Activated CD4-positive, alpha-beta memory T cell treated with anti-CD3 and anti-CD28 coated beads, Interleukin-2, amount 10 ng/mL, durations not matched to agents 7 days and 5 days (primary cell): Measurements from ENCODE around the gene MLKL. TPM values are rescaled to one million over a fixed set of nuclear protein-coding genes. Genes with fewer than 3 reads are reported as not detected.

Experiments used
- CTCF ChIA-PET: fragments of 350-600 bp; sonication (Branson Sonifier 250); formaldehyde crosslinking; loops from one replicate; lab custom pipeline; 2021; ENCODE audit warnings: antibody characterized with exemption, inconsistent platforms; lab: Charles Lee
- POLR2A ChIA-PET: fragments of 350-600 bp; sonication (Branson Sonifier 250); formaldehyde crosslinking; loops from one replicate; lab custom pipeline; 2021; ENCODE audit warnings: antibody characterized with exemption; lab: Charles Lee
- DNase-seq: peaks from one replicate; pipeline ENCODE4 v3.0.0-alpha.2; 2020
- H3K27ac Mint-ChIP-seq: one replicate; pipeline ENCODE4 v1.8.0; 2021; ENCODE audit warnings: mild to moderate bottlenecking, mixed read lengths
- H3K27me3 Mint-ChIP-seq: one replicate; pipeline ENCODE4 v1.8.0; 2021; ENCODE audit warnings: mixed read lengths
- H3K36me3 Mint-ChIP-seq: one replicate; pipeline ENCODE4 v1.8.0; 2021; ENCODE audit warnings: low read depth, mixed read lengths
- H3K4me1 Mint-ChIP-seq: one replicate; pipeline ENCODE4 v1.8.0; 2021; ENCODE audit warnings: mixed read lengths
- H3K4me3 Mint-ChIP-seq: one replicate; pipeline ENCODE4 v1.8.0; 2021; ENCODE audit warnings: mild to moderate bottlenecking, mixed read lengths
- H3K9me3 Mint-ChIP-seq: one replicate; pipeline ENCODE4 v1.8.0; 2021; ENCODE audit warnings: mixed read lengths
- total RNA-seq, 2 experiments: library from RNA; stranded (reverse); gene quantifications; one replicate each; pipeline ENCODE4 v1.2.3, GENCODE V29; 2021

Gene MLKL
- total RNA-seq: 10 to 100 TPM; 42.8 to 45.2 TPM

DNA sequence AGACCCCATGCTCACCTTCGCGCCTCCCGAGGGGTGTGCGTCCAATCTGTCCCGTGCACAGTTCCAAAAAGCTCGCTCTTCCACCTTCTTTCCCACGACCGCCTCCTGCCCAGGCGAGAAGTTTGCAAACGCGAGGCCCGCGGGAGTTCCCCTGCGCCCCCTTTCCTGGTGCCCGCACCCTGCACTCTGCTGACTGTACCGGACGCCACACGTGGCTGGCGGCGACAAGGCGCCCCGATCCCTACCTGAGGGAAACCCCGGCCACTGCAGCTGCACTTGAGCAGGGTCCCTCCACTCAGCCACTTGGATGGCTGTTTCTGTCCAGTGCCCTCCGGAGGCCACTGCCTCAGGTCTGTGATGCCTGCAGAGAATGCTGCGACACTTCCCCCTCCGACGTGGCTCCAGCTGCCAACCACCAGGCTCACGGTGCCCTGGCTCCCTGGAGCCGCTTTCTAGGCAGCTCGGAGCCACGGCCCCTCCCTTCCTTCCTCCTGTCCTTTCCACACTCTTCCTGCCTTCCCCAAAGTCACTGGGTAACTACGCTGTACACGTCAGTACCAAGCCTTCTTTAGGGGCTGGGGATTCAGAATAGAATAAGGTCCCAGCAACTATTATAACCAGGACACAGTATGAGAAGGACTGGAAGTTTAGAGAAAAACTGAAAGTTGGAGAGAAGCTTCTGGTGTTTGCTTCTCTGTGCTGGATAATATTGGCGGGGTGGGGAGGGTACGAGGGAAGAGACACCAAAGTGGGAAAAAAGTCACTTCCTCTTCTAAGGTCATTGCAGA is at the start of gene MLKL:
Gene MLKL, minus strand, starts transcription at position 425 of the 788 bp plus-strand sequence. CDS start 5,105 bp downstream, outside the sequence.
- Mint-ChIP-seq H3K27me3 (no peaks in the 10 kb centered on the region), H3K4me3 (peak within 1 kb of the TSS; percentile 96), H3K9me3 (no peaks in the 10 kb centered on the region), H3K4me1 (peaks cover 56% of the 10 kb centered on the region), H3K27ac (peak within 1 kb of the TSS; percentile 97), H3K36me3 (peaks cover 30% of the 10 kb centered on the region)
- ChIA-PET CTCF (interaction anchor here (0.8 to 7.2 kb wide), 8 partner anchors 10 to 410 kb away, joined by 3 to 25 read pairs (median 9); partner anchors contain the start of gene RFWD3), POLR2A (interaction anchor here (0.6 to 8.6 kb wide), 22 partner anchors 9 to 947 kb away, joined by 3 to 186 read pairs (median 4); partner anchors contain the start of genes FA2H, GLG1, KARS1 and PSMD7)
- peak; percentile 68 for DNase-seq

- CTCF ChIA-PET: no interaction called here
- H3K27ac Mint-ChIP-seq: no peak overlapping the region
- H3K9me3 Mint-ChIP-seq: no peaks in the 10 kb centered on the region
- peaks cover 3% of the 10 kb centered on the region for H3K27me3 Mint-ChIP-seq
- no peaks in the 10 kb centered on the region for H3K36me3 Mint-ChIP-seq
- POLR2A ChIA-PET: no interaction called here
- no peak overlapping the region for H3K4me3 Mint-ChIP-seq
- H3K4me1 Mint-ChIP-seq: no peaks in the 10 kb centered on the region
- DNase-seq: no peak
Observed at GRCh38 chr16:74749291-74750055, 48.8 kb upstream of the MLKL start.

- CTCF ChIA-PET: interaction anchor here (0.5 kb wide), 1 partner anchor 44 kb away, joined by 3 read pairs; no protein-coding TSS in a partner anchor
Observed at GRCh38 chr16:74748616-74749026, 48.0 kb upstream of the MLKL start.

DNA sequence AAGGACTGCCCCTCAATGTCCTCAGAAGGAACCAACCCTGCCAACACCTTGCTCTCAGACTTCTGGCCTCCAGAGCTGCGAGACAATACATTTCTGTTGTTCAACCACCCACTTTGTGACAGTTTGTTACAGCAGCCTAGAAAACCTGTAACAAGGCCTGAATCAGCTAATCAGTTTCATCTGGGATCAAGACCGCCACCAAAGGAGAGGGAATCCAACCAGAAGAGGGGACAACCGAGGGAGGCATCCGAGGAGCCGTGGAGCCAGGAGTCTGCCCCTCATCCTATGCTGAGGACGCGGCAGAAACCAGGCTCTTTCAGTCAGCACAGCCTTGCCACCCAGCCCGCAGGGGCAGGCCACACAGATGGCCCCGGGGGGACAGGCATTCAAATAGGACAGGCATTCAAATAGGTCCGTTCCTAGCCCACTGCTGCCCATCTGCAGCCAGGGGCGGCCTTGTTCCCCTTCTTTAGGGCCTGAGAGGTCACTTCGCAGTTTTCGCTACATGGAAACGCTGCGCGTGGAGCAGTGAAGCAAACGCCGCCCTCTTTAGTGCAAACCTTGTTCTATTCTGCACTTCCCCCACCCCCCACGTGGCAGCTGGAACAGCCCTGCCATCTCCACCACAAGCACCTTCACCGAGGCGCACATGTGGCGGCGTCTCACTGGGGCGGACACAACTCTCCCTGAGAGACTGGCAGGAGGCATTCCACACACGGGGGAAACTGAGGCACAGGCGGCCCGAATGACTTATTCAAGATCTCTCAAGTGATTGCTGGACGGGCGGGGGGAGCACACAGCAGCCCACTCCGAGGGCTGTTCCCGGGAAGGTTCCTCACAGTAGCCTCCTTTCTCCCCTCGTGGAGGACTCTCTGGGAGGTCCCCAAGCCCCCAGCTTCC is 47.3 kb upstream of the MLKL start:
- no peak for DNase-seq
- Mint-ChIP-seq H3K9me3 (no peaks in the 10 kb centered on the region), H3K4me1 (no peaks in the 10 kb centered on the region), H3K36me3 (no peaks in the 10 kb centered on the region), H3K27me3 (peaks cover 3% of the 10 kb centered on the region), H3K4me3 (no peak overlapping the region), H3K27ac (no peak overlapping the region)
- POLR2A ChIA-PET: no interaction called here
- CTCF ChIA-PET: interaction anchor here (0.5 kb wide), 1 partner anchor 43 kb away, joined by 3 read pairs; no protein-coding TSS in a partner anchor

More at GRCh38 chr16:74748616-74749026, 48.0 kb upstream of the MLKL start:
- DNase-seq: no peak
- H3K27ac Mint-ChIP-seq: no peak overlapping the region
- H3K4me3 Mint-ChIP-seq: no peak overlapping the region
- H3K27me3 Mint-ChIP-seq: peaks cover 3% of the 10 kb centered on the region
- no peaks in the 10 kb centered on the region for H3K9me3 Mint-ChIP-seq
- POLR2A ChIA-PET: no interaction called here
- H3K4me1 Mint-ChIP-seq: no peaks in the 10 kb centered on the region
- no peaks in the 10 kb centered on the region for H3K36me3 Mint-ChIP-seq

DNA sequence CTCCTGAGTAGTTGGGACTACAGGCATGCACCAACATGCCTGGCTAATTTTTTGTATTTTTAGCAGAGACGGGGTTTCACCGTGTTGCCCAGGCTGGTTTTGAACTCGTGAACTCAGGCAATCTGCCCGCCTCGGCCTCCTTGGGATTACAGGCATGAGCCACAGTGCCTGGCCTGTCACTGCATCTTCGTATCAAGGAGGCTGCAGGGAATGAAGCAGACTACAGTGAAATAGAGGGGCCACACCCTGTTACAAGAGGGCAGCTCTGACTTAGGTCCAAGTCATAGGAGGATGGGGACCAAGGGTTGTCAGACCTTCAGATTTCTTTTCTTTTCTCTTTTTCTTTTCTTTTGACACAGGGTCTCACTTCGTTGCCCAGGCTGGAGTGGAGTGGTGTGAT is 45.3 kb upstream of the MLKL start:
- POLR2A ChIA-PET: no interaction called here
- CTCF ChIA-PET: no interaction called here
- H3K27me3 Mint-ChIP-seq: no peaks in the 10 kb centered on the region
- DNase-seq: no peak
- H3K36me3 Mint-ChIP-seq: no peaks in the 10 kb centered on the region
- no peaks in the 10 kb centered on the region for H3K4me1 Mint-ChIP-seq
- H3K9me3 Mint-ChIP-seq: no peaks in the 10 kb centered on the region
- no peak overlapping the region for H3K4me3 Mint-ChIP-seq
- no peak overlapping the region for H3K27ac Mint-ChIP-seq

DNA sequence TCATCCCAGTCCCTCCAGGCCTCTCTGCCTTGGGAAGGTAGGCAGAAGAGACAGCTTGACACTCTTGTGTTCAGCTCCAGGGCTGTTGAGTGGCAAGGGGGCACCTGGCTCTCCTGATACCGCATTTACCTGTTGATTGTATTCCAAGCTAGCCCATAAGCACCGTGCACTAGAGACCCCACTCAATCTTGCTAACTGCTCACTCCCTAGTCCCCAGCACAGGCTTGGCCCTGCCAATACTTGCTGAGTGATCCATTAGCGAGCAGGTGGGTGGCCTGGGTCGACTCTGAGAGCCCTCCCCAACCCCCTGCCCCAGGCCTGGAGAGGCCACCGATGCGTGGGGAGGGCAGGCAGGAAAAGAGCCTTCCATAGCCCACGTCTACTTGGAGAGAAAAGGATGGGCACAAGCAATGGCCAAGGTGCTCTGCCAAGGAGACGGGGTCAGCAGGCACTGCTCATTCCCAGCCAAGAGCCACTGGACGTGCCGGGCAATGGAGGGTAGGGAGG is 44.5 kb upstream of the MLKL start:
- no peaks in the 10 kb centered on the region for H3K9me3 Mint-ChIP-seq
- CTCF ChIA-PET: no interaction called here

DNA sequence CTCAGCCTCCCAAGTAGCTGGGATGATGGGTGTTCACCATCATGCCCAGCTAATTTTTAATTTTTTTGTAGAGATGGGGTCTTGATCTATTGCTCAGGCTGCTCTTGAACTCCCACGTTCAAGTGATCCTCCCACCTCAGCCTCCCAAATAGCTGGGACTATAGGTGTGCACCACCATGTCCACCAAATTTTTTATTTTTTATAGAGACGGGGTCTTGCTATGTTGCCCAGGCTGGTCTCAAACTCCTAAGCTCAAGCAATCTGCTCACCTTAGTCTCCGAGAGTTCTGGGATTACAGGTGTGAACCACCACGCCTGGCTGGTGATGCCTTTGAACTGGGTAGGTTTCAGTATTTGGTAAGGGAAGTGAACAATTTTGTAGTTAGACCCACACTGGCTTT is 43.9 kb upstream of the MLKL start:
- H3K4me3 Mint-ChIP-seq: no peak overlapping the region
- POLR2A ChIA-PET: no interaction called here
- no peaks in the 10 kb centered on the region for H3K27me3 Mint-ChIP-seq
- no peaks in the 10 kb centered on the region for H3K36me3 Mint-ChIP-seq
- no peak overlapping the region for H3K27ac Mint-ChIP-seq
- CTCF ChIA-PET: no interaction called here
- no peak for DNase-seq
- H3K9me3 Mint-ChIP-seq: no peaks in the 10 kb centered on the region
- no peaks in the 10 kb centered on the region for H3K4me1 Mint-ChIP-seq

More for the DNA sequence above, 44.5 kb upstream of the MLKL start:
- Mint-ChIP-seq H3K27me3 (no peaks in the 10 kb centered on the region), H3K27ac (no peak overlapping the region), H3K36me3 (no peaks in the 10 kb centered on the region), H3K4me1 (no peaks in the 10 kb centered on the region), H3K4me3 (no peak overlapping the region)
- POLR2A ChIA-PET: no interaction called here
- DNase-seq: no peak

DNA sequence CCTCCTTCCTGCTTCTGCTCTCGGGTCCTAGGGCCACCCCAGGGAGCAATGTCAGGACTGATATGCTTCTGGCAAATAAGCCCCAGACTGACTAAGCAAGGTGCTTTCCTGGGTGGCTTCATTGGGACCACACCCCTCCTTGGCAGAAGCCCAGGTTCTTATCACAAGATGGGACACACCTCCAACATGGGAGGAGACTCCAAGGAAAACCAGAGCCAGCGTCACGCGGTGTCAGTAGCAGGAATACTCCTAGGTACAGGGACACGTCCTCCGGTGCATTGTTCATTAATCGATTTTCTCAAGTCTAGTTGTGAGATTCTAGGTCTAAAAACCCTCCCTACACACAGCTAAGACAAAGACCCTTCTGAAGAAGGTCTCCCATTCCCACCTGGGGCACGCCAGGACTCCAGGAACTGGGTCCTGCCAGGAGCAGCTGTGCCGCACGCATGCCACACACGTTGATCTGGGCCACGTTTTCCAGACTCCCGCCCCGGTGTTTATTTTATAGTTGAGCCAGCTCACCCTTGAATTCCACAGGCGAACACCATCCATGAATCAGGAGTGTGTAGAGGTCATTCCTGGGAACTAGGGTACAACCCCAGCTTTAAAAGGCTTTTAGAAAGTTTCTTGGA is 43.1 kb upstream of the MLKL start:
- no peak for DNase-seq
- no peak overlapping the region for H3K27ac Mint-ChIP-seq
- H3K27me3 Mint-ChIP-seq: no peaks in the 10 kb centered on the region
- no peaks in the 10 kb centered on the region for H3K9me3 Mint-ChIP-seq
- ChIA-PET CTCF (no interaction called here), POLR2A (no interaction called here)
- H3K36me3 Mint-ChIP-seq: no peaks in the 10 kb centered on the region
- no peaks in the 10 kb centered on the region for H3K4me1 Mint-ChIP-seq
- H3K4me3 Mint-ChIP-seq: no peak overlapping the region

DNA sequence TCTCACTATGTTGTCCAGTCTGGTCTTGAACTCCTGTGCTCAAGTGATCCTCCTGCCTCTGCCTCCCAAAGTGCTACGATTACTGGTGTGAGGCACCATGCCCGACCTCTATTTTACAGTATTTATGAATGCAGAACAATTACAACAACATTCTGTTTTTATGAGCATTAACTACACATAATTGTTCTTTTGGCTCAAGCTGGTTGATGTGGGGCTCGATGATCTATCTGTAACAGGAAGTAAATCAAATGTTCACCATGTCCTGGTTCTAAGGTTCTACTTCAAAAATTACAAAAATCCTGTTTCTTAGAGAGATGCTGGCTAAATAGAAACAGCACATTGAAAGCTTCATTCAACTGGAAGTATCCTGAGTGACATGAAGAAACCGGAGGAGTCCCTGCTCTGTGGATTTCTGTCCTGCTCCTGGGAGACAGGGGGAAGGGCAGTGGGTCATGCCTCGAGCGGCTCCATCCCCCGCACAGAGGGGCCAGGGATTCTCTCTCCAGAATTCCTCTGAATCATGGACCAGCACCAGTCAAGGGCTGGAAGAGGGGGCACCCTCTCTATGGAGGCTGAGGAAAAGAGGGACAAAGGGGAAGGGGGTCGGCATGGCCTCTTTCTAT is 42.5 kb upstream of the MLKL start:
- no peak overlapping the region for H3K4me3 Mint-ChIP-seq
- DNase-seq: no peak
- no peaks in the 10 kb centered on the region for H3K36me3 Mint-ChIP-seq
- no peaks in the 10 kb centered on the region for H3K27me3 Mint-ChIP-seq
- ChIA-PET POLR2A (no interaction called here), CTCF (no interaction called here)
- no peaks in the 10 kb centered on the region for H3K9me3 Mint-ChIP-seq
- H3K27ac Mint-ChIP-seq: no peak overlapping the region
- no peaks in the 10 kb centered on the region for H3K4me1 Mint-ChIP-seq

- DNase-seq: no peak
- no peak overlapping the region for H3K27ac Mint-ChIP-seq
- ChIA-PET CTCF (no interaction called here), POLR2A (no interaction called here)
- no peak overlapping the region for H3K4me3 Mint-ChIP-seq
- H3K9me3 Mint-ChIP-seq: no peaks in the 10 kb centered on the region
- no peaks in the 10 kb centered on the region for H3K36me3 Mint-ChIP-seq
- no peaks in the 10 kb centered on the region for H3K27me3 Mint-ChIP-seq
- H3K4me1 Mint-ChIP-seq: peaks cover 2% of the 10 kb centered on the region
Observed at GRCh38 chr16:74742051-74742481, 41.4 kb upstream of the MLKL start.

DNA sequence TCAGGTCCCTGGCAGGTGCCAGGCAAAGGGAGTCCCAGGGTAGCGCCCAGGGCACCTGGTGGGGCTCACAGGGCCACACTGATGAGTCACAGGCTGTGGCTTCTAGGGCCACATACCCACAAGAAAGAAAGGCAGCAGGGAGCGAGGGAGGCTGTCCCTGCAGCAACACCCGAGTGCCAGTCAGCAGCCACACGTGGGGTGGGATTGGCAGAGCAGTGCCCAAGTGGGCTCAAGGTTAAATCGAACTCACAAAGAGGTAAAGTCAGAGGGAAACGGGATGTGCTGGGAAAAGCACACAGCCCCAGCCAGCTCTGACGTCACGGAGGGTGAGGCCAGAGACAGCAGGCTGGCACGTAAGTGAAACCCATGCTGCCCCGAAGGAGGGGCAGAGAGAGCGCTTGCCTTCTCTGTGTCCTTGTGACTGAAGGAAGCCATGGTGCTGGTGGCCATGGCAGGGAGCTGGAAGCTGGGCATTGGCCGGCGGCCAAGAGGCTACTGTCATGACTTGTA is 40.2 kb upstream of the MLKL start:
- ChIA-PET CTCF (interaction anchor here (0.6 kb wide), 1 partner anchor 12 kb away, joined by 3 read pairs; no protein-coding TSS in a partner anchor), POLR2A (no interaction called here)
- no peak overlapping the region for H3K4me3 Mint-ChIP-seq
- DNase-seq: no peak
- H3K27ac Mint-ChIP-seq: no peak overlapping the region
- H3K36me3 Mint-ChIP-seq: no peaks in the 10 kb centered on the region
- H3K9me3 Mint-ChIP-seq: no peaks in the 10 kb centered on the region
- H3K4me1 Mint-ChIP-seq: peaks cover 2% of the 10 kb centered on the region
- H3K27me3 Mint-ChIP-seq: no peaks in the 10 kb centered on the region
